TTC549 (cell line): ENCODE measurements around the gene ADAMTSL3.

ENCODE experiments used
- FAIRE-seq: peaks from 2 replicates; lab custom pipeline; 2012; peaks lifted over from hg19 to GRCh38; lab: Jason Lieb, UNC

Gene ADAMTSL3

GRCh38 chr15:83983634-83984458 is 329.9 kb downstream of the ADAMTSL3 start:
- no peak for FAIRE-seq

GRCh38 chr15:83984601-83985000 is 330.7 kb downstream of the ADAMTSL3 start:
- FAIRE-seq: no peak

- FAIRE-seq: no peak
Measured at GRCh38 chr15:83991163-83991562, 337.2 kb downstream of the ADAMTSL3 start.

GRCh38 chr15:83992324-83993031 is 338.6 kb downstream of the ADAMTSL3 start:
- FAIRE-seq: no peak

- no peak for FAIRE-seq
Measured at GRCh38 chr15:83993591-83993990, 339.7 kb downstream of the ADAMTSL3 start.

GRCh38 chr15:83998486-83998885 is 344.6 kb downstream of the ADAMTSL3 start:
- FAIRE-seq: no peak

- FAIRE-seq: no peak
Measured at GRCh38 chr15:83999396-84000135, 345.6 kb downstream of the ADAMTSL3 start.

- no peak for FAIRE-seq
Measured at GRCh38 chr15:84001037-84001436, 347.1 kb downstream of the ADAMTSL3 start.

- FAIRE-seq: no peak
Measured at GRCh38 chr15:84001655-84002054, 347.7 kb downstream of the ADAMTSL3 start.

GRCh38 chr15:84003791-84004503 is 350.0 kb downstream of the ADAMTSL3 start:
- FAIRE-seq: no peak

GRCh38 chr15:84006421-84006820 is 352.5 kb downstream of the ADAMTSL3 start:
- FAIRE-seq: no peak

GRCh38 chr15:84009616-84010015 is 355.7 kb downstream of the ADAMTSL3 start:
- no peak for FAIRE-seq

- no peak for FAIRE-seq
Measured at GRCh38 chr15:84010246-84010645, 356.3 kb downstream of the ADAMTSL3 start.

- no peak for FAIRE-seq
Measured at GRCh38 chr15:84016371-84016770, 362.4 kb downstream of the ADAMTSL3 start.

GRCh38 chr15:84022516-84022915 is 368.6 kb downstream of the ADAMTSL3 start:
- FAIRE-seq: no peak

- no peak for FAIRE-seq
Measured at GRCh38 chr15:84023636-84024035, 369.7 kb downstream of the ADAMTSL3 start.

GRCh38 chr15:84033793-84034553 is 380.1 kb downstream of the ADAMTSL3 start:
- FAIRE-seq: no peak

GRCh38 chr15:84034578-84035398 is 380.9 kb downstream of the ADAMTSL3 start:
- no peak for FAIRE-seq

- no peak for FAIRE-seq
Measured at GRCh38 chr15:84035399-84035766, 381.5 kb downstream of the ADAMTSL3 start.

GRCh38 chr15:84037301-84037700 is 383.4 kb downstream of the ADAMTSL3 start:
- no peak for FAIRE-seq
